HepG2 (cell line): ENCODE data around the gene TTYH1. TPM values are rescaled to one million over a fixed set of nuclear protein-coding genes. Genes with fewer than 3 reads are reported as not detected.
A peak's percentile ranks its signal among the peaks of the same experiment; 100 is the strongest.

Experiments
- ATAC-seq: fragments of 200-7000 bp; cut with Tn5 transposase; 3 replicates; pipeline ENCODE4 v1.9.1; 2020; ENCODE audit warnings: mild to moderate bottlenecking, moderate library complexity
- BruUV-seq: library from RNA; stranded (reverse); fragments of 400-500 nt; replicated peaks from 2 replicates; lab custom pipeline; 2021; lab: Mats Ljungman, UMichigan
- CTCF ChIA-PET: fragments of 300-600 bp; formaldehyde crosslinking; extraction: SDS; loops from one replicate; lab custom pipeline; 2021; ENCODE audit warnings: low total read pairs, inconsistent platforms, low intra/inter-chr PET ratio; lab: Yijun Ruan, JAX
- POLR2A ChIA-PET: fragments of 350-600 bp; sonication (Branson Sonifier 250); formaldehyde crosslinking; loops from one replicate; lab custom pipeline; 2020; ENCODE audit warnings: antibody characterized with exemption, inconsistent platforms; lab: Yijun Ruan, JAX
- DNase-seq: peaks from one replicate; pipeline ENCODE4 v3.0.0-alpha.2; 2015; ENCODE audit warnings: low spot score
- FAIRE-seq: peaks from 3 replicates; lab custom pipeline; 2011; peaks lifted over from hg19 to GRCh38; lab: Jason Lieb, UNC
- H2AFZ ChIP-seq: one replicate; pipeline ENCODE4 v1.6.1; 2011; ENCODE audit warnings: low read length, inconsistent platforms
- H3K27ac ChIP-seq: fragments of 300-600 bp; 3 replicates; pipeline ENCODE4 v1.8.0; 2011; ENCODE audit warnings: mixed run types, mild to moderate bottlenecking, mixed read lengths, low read length, inconsistent platforms; ENCODE audit not compliant: insufficient read depth; ENCODE audit errors: extremely low read length
- H3K27me3 ChIP-seq, 2 experiments: fragments of 200-600 bp in 1 of 2; 2 replicates in 1 of 2; 3 replicates in 1 of 2; pipeline versions ENCODE4 v1.6.0 to v1.8.0; 2011; ENCODE audit warnings: low read length in 2 of 2, mild to moderate bottlenecking in 2 of 2, moderate library complexity in 2 of 2, inconsistent platforms in 1 of 2; ENCODE audit not compliant: insufficient read depth in 2 of 2, control insufficient read depth in 1 of 2
- H3K36me3 ChIP-seq, 2 experiments: fragments of 200-600 bp in 1 of 2; replicated peaks in 1 of 2; 2 replicates in 1 of 2; 3 replicates in 1 of 2; pipeline versions ENCODE4 v1.5.1 to v1.8.0; 2011; ENCODE audit warnings: low read length in 2 of 2, inconsistent platforms in 1 of 2; ENCODE audit not compliant: insufficient read depth in 2 of 2, control insufficient read depth in 1 of 2
- H3K4me1 ChIP-seq: 2 replicates; pipeline ENCODE4 v1.5.1; 2012; ENCODE audit warnings: low read length, inconsistent platforms; ENCODE audit not compliant: insufficient read depth
- H3K4me2 ChIP-seq: 2 replicates; pipeline ENCODE4 v1.6.0; 2011; ENCODE audit warnings: low read depth, low read length, inconsistent platforms
- H3K4me3 ChIP-seq, 3 experiments: fragments of 200-600 bp in 1 of 3; sonication (generic), shearing (Covaris generic) in 1 of 3; replicated peaks in 1 of 3; 2 replicates each; pipeline ENCODE4 v1.5.1; 2011 to 2016; ENCODE audit warnings: low read length in 3 of 3, inconsistent platforms in 2 of 3, low read depth in 2 of 3, mild to moderate bottlenecking in 2 of 3, control low read depth in 1 of 3, mixed read lengths in 1 of 3; ENCODE audit not compliant: insufficient read depth in 1 of 3
- H3K79me2 ChIP-seq: one replicate; pipeline ENCODE4 v1.6.1; 2011; ENCODE audit warnings: low read length, inconsistent platforms; ENCODE audit not compliant: insufficient read depth
- H3K9ac ChIP-seq: 2 replicates; pipeline ENCODE4 v1.6.0; 2011; ENCODE audit warnings: mild to moderate bottlenecking, low read depth, low read length, inconsistent platforms; ENCODE audit not compliant: insufficient read depth
- H3K9me3 ChIP-seq: 2 replicates; pipeline ENCODE4 v1.5.1; 2012; ENCODE audit warnings: mild to moderate bottlenecking, low read length
- H4K20me1 ChIP-seq: 2 replicates; pipeline ENCODE4 v1.6.0; 2011; ENCODE audit warnings: inconsistent platforms, mild to moderate bottlenecking, low read length, moderate library complexity; ENCODE audit not compliant: insufficient read depth
- ATM ChIP-seq: fragments of 450-650 bp; IDR thresholded peaks from 2 replicates; pipeline ENCODE4 v1.7.1; 2017; ENCODE audit warnings: mild to moderate bottlenecking, borderline replicate concordance
- CHCHD3 ChIP-seq: sonication (generic); formaldehyde crosslinking; IDR thresholded peaks from 2 replicates; pipeline ENCODE4 v1.8.0; 2022; ENCODE audit warnings: mild to moderate bottlenecking, missing genetic modification reagents, moderate library complexity
- FOSL2 ChIP-seq: sonication (generic); formaldehyde crosslinking; IDR thresholded peaks from 2 replicates; pipeline ENCODE4 v1.4.0; 2020; ENCODE audit warnings: missing genetic modification reagents
- GATAD1 ChIP-seq: IDR thresholded peaks from 2 replicates; pipeline ENCODE4 v1.6.1; 2016; ENCODE audit warnings: missing genetic modification reagents, missing compliant biosample characterization
- HDAC6 ChIP-seq: fragments of 200-600 bp; sonication (generic); IDR thresholded peaks from 2 replicates; pipeline ENCODE4 v1.7.0; 2017; ENCODE audit warnings: mild to moderate bottlenecking, antibody characterized with exemption, low read length, low read depth
- HOXA5 ChIP-seq: sonication (generic); formaldehyde crosslinking; IDR thresholded peaks from 2 replicates; pipeline ENCODE4 v1.4.0; 2020; ENCODE audit warnings: missing genetic modification reagents
- MED13 ChIP-seq: sonication (generic); formaldehyde crosslinking; IDR thresholded peaks from 2 replicates; pipeline ENCODE4 v1.5.0; 2020; ENCODE audit warnings: missing genetic modification reagents
- RAD21 ChIP-seq: fragments of 450-650 bp; formaldehyde crosslinking; IDR thresholded peaks from 2 replicates; pipeline ENCODE4 v1.5.0; 2020; ENCODE audit warnings: mild to moderate bottlenecking
- SMARCC2 ChIP-seq: fragments of 450-650 bp; IDR thresholded peaks from 2 replicates; pipeline ENCODE4 v1.6.1; 2017; ENCODE audit warnings: antibody characterized with exemption, mild to moderate bottlenecking
- ZFP36L1 ChIP-seq: sonication (generic); formaldehyde crosslinking; IDR thresholded peaks from 2 replicates; pipeline ENCODE4 v1.8.0; 2022; ENCODE audit warnings: mild to moderate bottlenecking, missing genetic modification reagents, moderate library complexity
- ZFP90 ChIP-seq: sonication (generic); formaldehyde crosslinking; IDR thresholded peaks from 2 replicates; pipeline ENCODE4 v1.8.0; 2022; ENCODE audit warnings: missing genetic modification reagents, mild to moderate bottlenecking, inconsistent platforms, borderline replicate concordance
- ZNF12 ChIP-seq: sonication (generic); formaldehyde crosslinking; IDR thresholded peaks from 2 replicates; pipeline ENCODE4 v1.5.0; 2020; ENCODE audit warnings: missing genetic modification reagents
- ZNF232 ChIP-seq: sonication (generic); formaldehyde crosslinking; IDR thresholded peaks from 2 replicates; pipeline ENCODE4 v1.4.0; 2020; ENCODE audit warnings: missing genetic modification reagents, borderline replicate concordance
- ZNF44 ChIP-seq: sonication (generic); formaldehyde crosslinking; IDR thresholded peaks from 2 replicates; pipeline ENCODE4 v1.5.1; 2020; ENCODE audit warnings: mild to moderate bottlenecking, missing genetic modification reagents
- ZNF619 ChIP-seq: sonication (generic); formaldehyde crosslinking; IDR thresholded peaks from 2 replicates; pipeline ENCODE4 v1.4.0; 2020; ENCODE audit warnings: mild to moderate bottlenecking, missing genetic modification reagents
- ZNF720 ChIP-seq: sonication (generic); formaldehyde crosslinking; IDR thresholded peaks from 2 replicates; pipeline ENCODE4 v1.4.0; 2020; ENCODE audit warnings: missing genetic modification reagents
- ZNF749 ChIP-seq: sonication (generic); formaldehyde crosslinking; IDR thresholded peaks from 2 replicates; pipeline ENCODE4 v1.8.0; 2022; ENCODE audit warnings: mild to moderate bottlenecking, missing genetic modification reagents, moderate library complexity, borderline replicate concordance
- WGBS: methylation state at CpG from one replicate; pipeline ENCODE4 v1.1.6; 2017; ENCODE audit warnings: low lambda C conversion rate; 5-methylcytosine and 5-hydroxymethylcytosine counted together
- in situ Hi-C: cut with HindIII; loops from 2 replicates; pipeline ENCODE4 v1.10.0; 2017; ENCODE audit warnings: low pct_unique_long_range_greater_than_20kb; ENCODE audit not compliant: extremely low pct_ligation_motif_present
- intact Hi-C: fragments of 100-400 bp; cut with micrococcal nuclease; formaldehyde crosslinking; loops from one replicate; pipeline ENCODE4 v1.10.0; 2022; ENCODE audit not compliant: unreplicated experiment
- polyA plus RNA-seq, 8 experiments: library from polyadenylated mRNA; depleted of rRNA in 3 of 8; stranded (reverse) in 7 of 8; unstranded in 1 of 8; fragments of >200 nt; fragmentation: Illumina TruSeq in 4 of 8; extraction: Trizol in 4 of 8; gene quantifications; 2 replicates each; pipeline versions ENCODE4 v1.2.1 to v1.2.3, GENCODE V29; 2011 to 2016; ENCODE audit warnings: low read depth in 4 of 8, missing spikeins in 1 of 8, mixed read lengths in 1 of 8; ENCODE audit not compliant: insufficient read depth in 1 of 8
- total RNA-seq, 5 experiments: library from RNA; depleted of rRNA; stranded (reverse); fragments of >200 nt; fragmentation: Illumina TruSeq; extraction: Trizol; gene quantifications; 2 replicates each; pipeline ENCODE4 v1.2.3, GENCODE V29; 2016; ENCODE audit warnings: low read depth in 1 of 5
- TF ChIP-seq, protein P1 (sequence below): sonication (generic); formaldehyde crosslinking; IDR thresholded peaks from 2 replicates; pipeline ENCODE4 v1.4.0; 2020; ENCODE audit warnings: missing genetic modification reagents
- TF ChIP-seq, protein P2 (sequence below), 2 experiments: sonication (generic) in 1 of 2; formaldehyde crosslinking in 1 of 2; IDR thresholded peaks; 2 replicates each; pipeline versions ENCODE4 v1.4.0 to v1.6.1; 2018 to 2020; ENCODE audit warnings: missing genetic modification reagents in 2 of 2, borderline replicate concordance in 1 of 2, low read depth in 1 of 2, mild to moderate bottlenecking in 1 of 2, missing biosample characterization in 1 of 2

Gene TTYH1
- total and polyA plus RNA-seq, 2 of the 13 experiments (the other 11 are each of a cell fraction or from before 2014, with no cell fraction given) = 6.9 to 19.9 TPM

DNA sequence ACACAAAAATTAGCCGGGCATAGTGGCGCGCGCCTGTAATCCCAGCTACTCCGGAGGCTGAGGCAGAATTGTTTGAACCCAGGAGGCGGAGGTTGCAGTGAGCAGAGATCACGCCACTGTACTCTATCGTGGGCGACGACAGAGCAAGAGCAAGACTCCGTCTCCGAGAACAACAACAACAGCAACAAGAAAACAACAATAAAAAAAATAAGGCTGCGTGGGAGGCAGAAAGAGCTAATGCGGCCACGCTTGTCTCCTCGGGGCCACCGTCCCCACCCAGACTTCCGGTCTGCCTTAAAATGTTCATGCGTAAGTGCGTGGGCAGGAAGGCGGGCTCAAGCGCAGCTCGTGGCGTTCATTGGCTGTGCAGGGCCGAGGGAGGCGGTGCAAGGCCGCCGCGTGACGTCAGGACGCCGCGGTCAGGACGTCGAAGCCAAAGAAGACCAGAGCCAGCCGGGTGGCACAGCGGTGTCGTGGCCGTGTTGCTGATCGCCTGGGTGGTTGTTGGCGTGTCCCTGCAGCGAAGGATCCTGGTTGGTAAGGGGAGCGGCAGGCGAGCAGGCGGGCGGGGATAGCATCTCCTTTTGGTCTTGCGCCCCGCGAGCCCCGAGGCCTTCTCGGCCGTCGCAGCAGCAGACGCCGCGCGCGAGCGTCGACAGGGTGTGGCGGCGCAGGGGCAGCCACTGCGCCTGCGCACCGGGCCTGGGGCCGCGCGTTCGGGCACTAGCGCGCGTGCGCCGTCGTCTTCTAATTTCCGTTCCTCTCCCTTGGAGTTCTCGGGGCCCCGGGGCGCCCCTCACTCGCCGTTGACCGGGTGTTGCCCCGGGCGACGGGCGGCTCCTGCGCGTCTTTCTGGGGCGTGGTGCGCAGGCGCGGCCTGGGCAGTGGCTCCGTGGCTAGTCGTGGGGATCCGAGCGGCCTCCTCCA, 33.8 kb downstream of the TTYH1 start, which contains the start of gene LENG8 (continued):
- TF ChIP-seq HDAC6 (no peak), ATM (no peak), MED13 (CRISPR knock-in tag) (no peak), RAD21 (CRISPR knock-in tag) (0 out of 2 replicates have a peak, but pooled peaks have one; percentile 37), CHCHD3 (CRISPR knock-in tag) (peak; percentile 55; the same call in 1 of the 2 replicates), FOSL2 (CRISPR knock-in tag) (peak; percentile 69), ZNF749 (CRISPR knock-in tag) (0 out of 2 replicates have a peak, but pooled peaks have one; percentile 37), ZNF720 (no peak), ZFP36L1 (CRISPR knock-in tag) (no peak; the same call in 1 of the 2 replicates)
- TF ChIP-seq, protein P1, sequence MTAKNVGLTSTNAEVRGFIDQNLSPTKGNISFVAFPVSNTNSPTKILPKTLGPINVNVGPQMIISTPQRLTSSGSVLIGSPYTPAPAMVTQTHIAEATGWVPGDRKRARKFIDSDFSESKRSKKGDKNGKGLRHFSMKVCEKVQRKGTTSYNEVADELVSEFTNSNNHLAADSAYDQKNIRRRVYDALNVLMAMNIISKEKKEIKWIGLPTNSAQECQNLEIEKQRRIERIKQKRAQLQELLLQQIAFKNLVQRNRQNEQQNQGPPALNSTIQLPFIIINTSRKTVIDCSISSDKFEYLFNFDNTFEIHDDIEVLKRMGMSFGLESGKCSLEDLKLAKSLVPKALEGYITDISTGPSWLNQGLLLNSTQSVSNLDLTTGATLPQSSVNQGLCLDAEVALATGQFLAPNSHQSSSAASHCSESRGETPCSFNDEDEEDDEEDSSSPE = peak; percentile 84

DNA sequence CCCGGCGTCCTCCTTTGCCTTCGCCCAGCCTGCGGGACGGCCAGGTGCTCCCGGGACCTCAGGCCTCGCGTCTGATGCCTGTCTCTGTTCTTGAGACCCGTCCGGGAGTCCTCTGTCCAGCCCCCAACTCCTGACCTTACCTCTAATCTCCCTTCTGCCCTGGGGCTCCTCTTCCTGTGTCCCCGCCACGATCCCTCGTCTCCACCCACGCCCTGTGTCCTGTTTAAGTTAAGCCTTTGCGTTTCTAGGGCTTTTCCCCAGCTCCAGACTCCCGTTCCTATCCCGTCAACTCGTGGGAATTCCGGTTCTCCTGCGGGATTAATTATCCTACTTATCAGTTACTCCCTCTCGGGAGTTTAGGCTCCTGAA, 34.4 kb downstream of the TTYH1 start:
- H3K4me1 ChIP-seq = peaks cover 44% of the 10 kb centered on the region
- peak overlapping the region; percentile 95 for H3K9ac ChIP-seq
- WGBS = under 1% methylated on average over 20 of the region's 21 CpGs
- no peak overlapping the region for H2AFZ ChIP-seq
- H3K79me2 ChIP-seq = peaks cover 52% of the 10 kb centered on the region
- no peak for ATAC-seq
- H3K9me3 ChIP-seq = no peaks in the 10 kb centered on the region
- H4K20me1 ChIP-seq = peaks cover 30% of the 10 kb centered on the region
- DNase-seq = no peak
- H3K36me3 ChIP-seq = peaks cover 20 to 42% of the 10 kb centered on the region in 2 experiments
- H3K4me3 ChIP-seq = peak overlapping the region; percentile 81 to 93 (median 91)
- POLR2A ChIA-PET = interaction anchor here (2.4 to 2.8 kb wide), 2 partner anchors 11 to 13 kb away, joined by 12 to 15 read pairs; partner anchors contain the start of gene LENG9
- CTCF ChIA-PET = no interaction called here
- BruUV-seq = no TSS peak
- in situ Hi-C loops = no loop called here
- no peaks in the 10 kb centered on the region; a peak in 2 of 5 replicates for H3K27me3 ChIP-seq
- no peak for FAIRE-seq
- intact Hi-C loops = loop anchor here (2.0 kb wide), 1 partner anchor 13 kb away; the partner anchor contains the start of gene LENG9
- H3K27ac ChIP-seq = peak overlapping the region; percentile 79
- TF ChIP-seq ZNF12 (CRISPR knock-in tag) (no peak), ZNF44 (CRISPR knock-in tag) (0 out of 2 replicates have a peak, but pooled peaks have one; percentile 2), SMARCC2 (no peak), MED13 (CRISPR knock-in tag) (0 out of 2 replicates have a peak, but pooled peaks have one; percentile 5), ZNF619 (no peak), GATAD1 (CRISPR knock-in tag) (no peak), ZFP90 (0 out of 2 replicates have a peak, but pooled peaks have one; percentile 48), ZNF232 (CRISPR knock-in tag) (peak; percentile 5; the same call in 1 of the 2 replicates), HOXA5 (CRISPR knock-in tag) (0 out of 2 replicates have a peak, but pooled peaks have one; percentile 11)
- TF ChIP-seq, protein P2, sequence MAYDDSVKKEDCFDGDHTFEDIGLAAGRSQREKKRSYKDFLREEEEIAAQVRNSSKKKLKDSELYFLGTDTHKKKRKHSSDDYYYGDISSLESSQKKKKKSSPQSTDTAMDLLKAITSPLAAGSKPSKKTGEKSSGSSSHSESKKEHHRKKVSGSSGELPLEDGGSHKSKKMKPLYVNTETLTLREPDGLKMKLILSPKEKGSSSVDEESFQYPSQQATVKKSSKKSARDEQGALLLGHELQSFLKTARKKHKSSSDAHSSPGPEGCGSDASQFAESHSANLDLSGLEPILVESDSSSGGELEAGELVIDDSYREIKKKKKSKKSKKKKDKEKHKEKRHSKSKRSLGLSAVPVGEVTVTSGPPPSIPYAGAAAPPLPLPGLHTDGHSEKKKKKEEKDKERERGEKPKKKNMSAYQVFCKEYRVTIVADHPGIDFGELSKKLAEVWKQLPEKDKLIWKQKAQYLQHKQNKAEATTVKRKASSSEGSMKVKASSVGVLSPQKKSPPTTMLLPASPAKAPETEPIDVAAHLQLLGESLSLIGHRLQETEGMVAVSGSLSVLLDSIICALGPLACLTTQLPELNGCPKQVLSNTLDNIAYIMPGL (CRISPR knock-in tag; IDR thresholded peaks at IDR 0.05; ENCODE audit: borderline replicate concordance in 1 of 2, low read depth in 1 of 2) = no peak
- peak overlapping the region; percentile 96 for H3K4me2 ChIP-seq
